Stimulated activated naive B cell treated with anti-CD40 and anti-IgM and Interleukin-4, amounts not matched to agents 10 μg/mL and 1 μg/mL and 100 μg/mL, for 72 hours (primary cell): Measurements from ENCODE around the gene RBFOX2.

Experiments
- ATAC-seq, 2 donors: fragments of 150-1000 bp; cut with Tn5 transposase; replicated peaks; 2 replicates each; pipeline ENCODE4 v1.10.0; 2021; ENCODE audit warnings: moderate library complexity in 1 of 2
- DNase-seq: peaks from one replicate; pipeline ENCODE4 v3.0.0; 2021
- H3K27ac Mint-ChIP-seq: one replicate; pipeline ENCODE4 v1.8.0; 2022; ENCODE audit warnings: mild to moderate bottlenecking, mixed read lengths
- H3K27me3 Mint-ChIP-seq, 2 donors: one replicate each; pipeline ENCODE4 v1.8.0; 2022; ENCODE audit warnings: mixed read lengths in 2 of 2
- H3K36me3 Mint-ChIP-seq, 2 donors: one replicate each; pipeline ENCODE4 v1.8.0; 2022; ENCODE audit warnings: mixed read lengths in 2 of 2, mild to moderate bottlenecking in 1 of 2
- H3K4me1 Mint-ChIP-seq, 2 donors: one replicate each; pipeline ENCODE4 v1.8.0; 2022; ENCODE audit warnings: mixed read lengths in 2 of 2, mild to moderate bottlenecking in 1 of 2
- H3K4me3 Mint-ChIP-seq, 2 donors: one replicate each; pipeline ENCODE4 v1.8.0; 2022; ENCODE audit warnings: mild to moderate bottlenecking in 2 of 2, mixed read lengths in 2 of 2, moderate library complexity in 1 of 2
- H3K9me3 Mint-ChIP-seq, 2 donors: one replicate each; pipeline ENCODE4 v1.8.0; 2022; ENCODE audit warnings: mixed read lengths in 2 of 2, mild to moderate bottlenecking in 1 of 2

RBFOX2 gene

GRCh38 chr22:35733791-35734516, 294.7 kb downstream of the RBFOX2 start:
- Mint-ChIP-seq H3K4me1 (no peaks in the 10 kb centered on the region), H3K36me3 (no peaks in the 10 kb centered on the region), H3K4me3 (no peak overlapping the region), H3K9me3 (no peaks in the 10 kb centered on the region), H3K27ac (no peak overlapping the region), H3K27me3 (peaks cover 51 to 69% of the 10 kb centered on the region in 2 donors)
- DNase-seq: no peak
- no peak for ATAC-seq

- Mint-ChIP-seq H3K27me3 (peaks cover 47 to 66% of the 10 kb centered on the region in 2 donors), H3K9me3 (no peaks in the 10 kb centered on the region), H3K4me3 (no peak overlapping the region), H3K4me1 (no peaks in the 10 kb centered on the region), H3K27ac (no peak overlapping the region), H3K36me3 (no peaks in the 10 kb centered on the region)
- no peak for ATAC-seq
- DNase-seq: no peak
Observed at GRCh38 chr22:35733036-35733435, 295.6 kb downstream of the RBFOX2 start.

GRCh38 chr22:35732116-35732515, 296.5 kb downstream of the RBFOX2 start:
- Mint-ChIP-seq H3K4me3 (no peak overlapping the region), H3K27ac (no peak overlapping the region), H3K4me1 (no peaks in the 10 kb centered on the region), H3K27me3 (peaks cover 44 to 64% of the 10 kb centered on the region in 2 donors), H3K9me3 (no peaks in the 10 kb centered on the region), H3K36me3 (no peaks in the 10 kb centered on the region)
- ATAC-seq (no peak), DNase-seq (no peak)

GRCh38 chr22:35731321-35731720, 297.3 kb downstream of the RBFOX2 start:
- Mint-ChIP-seq H3K27me3 (peaks cover 45 to 66% of the 10 kb centered on the region in 2 donors), H3K9me3 (no peaks in the 10 kb centered on the region), H3K27ac (no peak overlapping the region), H3K4me3 (no peak overlapping the region), H3K4me1 (no peaks in the 10 kb centered on the region), H3K36me3 (no peaks in the 10 kb centered on the region)
- DNase-seq: no peak
- no peak for ATAC-seq

- DNase-seq (no peak), ATAC-seq (no peak)
- H3K36me3 Mint-ChIP-seq: no peaks in the 10 kb centered on the region
- no peak overlapping the region for H3K27ac Mint-ChIP-seq
- no peaks in the 10 kb centered on the region for H3K9me3 Mint-ChIP-seq
- peaks cover 37 to 60% of the 10 kb centered on the region in 2 donors for H3K27me3 Mint-ChIP-seq
- H3K4me3 Mint-ChIP-seq: no peak overlapping the region
- no peaks in the 10 kb centered on the region for H3K4me1 Mint-ChIP-seq
Observed at GRCh38 chr22:35729309-35729698, 299.3 kb downstream of the RBFOX2 start.

- DNase-seq: no peak
- ATAC-seq: no peak
- Mint-ChIP-seq H3K36me3 (no peaks in the 10 kb centered on the region), H3K4me3 (no peak overlapping the region), H3K27ac (no peak overlapping the region), H3K27me3 (peaks cover 37 to 60% of the 10 kb centered on the region in 2 donors), H3K9me3 (no peaks in the 10 kb centered on the region), H3K4me1 (no peaks in the 10 kb centered on the region)
Observed at GRCh38 chr22:35728639-35729308, 299.9 kb downstream of the RBFOX2 start.

- no peak for ATAC-seq
- Mint-ChIP-seq H3K27me3 (peaks cover 37 to 53% of the 10 kb centered on the region in 2 donors), H3K27ac (no peak overlapping the region), H3K4me3 (no peak overlapping the region), H3K9me3 (no peaks in the 10 kb centered on the region), H3K36me3 (no peaks in the 10 kb centered on the region), H3K4me1 (no peaks in the 10 kb centered on the region)
- DNase-seq: no peak
Observed at GRCh38 chr22:35727436-35727835, 301.2 kb downstream of the RBFOX2 start.

- no peaks in the 10 kb centered on the region for H3K4me1 Mint-ChIP-seq
- no peaks in the 10 kb centered on the region for H3K9me3 Mint-ChIP-seq
- H3K4me3 Mint-ChIP-seq: no peak overlapping the region
- H3K27ac Mint-ChIP-seq: no peak overlapping the region
- DNase-seq (no peak), ATAC-seq (no peak)
- no peaks in the 10 kb centered on the region for H3K36me3 Mint-ChIP-seq
- peaks cover 32 to 48% of the 10 kb centered on the region in 2 donors for H3K27me3 Mint-ChIP-seq
Observed at GRCh38 chr22:35726933-35727332, 301.7 kb downstream of the RBFOX2 start.

GRCh38 chr22:35726398-35726797, 302.2 kb downstream of the RBFOX2 start:
- H3K27ac Mint-ChIP-seq: no peak overlapping the region
- no peaks in the 10 kb centered on the region for H3K4me1 Mint-ChIP-seq
- peaks cover 27 to 42% of the 10 kb centered on the region in 2 donors for H3K27me3 Mint-ChIP-seq
- H3K9me3 Mint-ChIP-seq: no peaks in the 10 kb centered on the region
- no peak for DNase-seq
- no peak for ATAC-seq
- no peak overlapping the region for H3K4me3 Mint-ChIP-seq
- no peaks in the 10 kb centered on the region for H3K36me3 Mint-ChIP-seq

- no peak for ATAC-seq
- DNase-seq: no peak
- no peaks in the 10 kb centered on the region for H3K4me1 Mint-ChIP-seq
- no peak overlapping the region for H3K4me3 Mint-ChIP-seq
- no peaks in the 10 kb centered on the region for H3K9me3 Mint-ChIP-seq
- no peak overlapping the region for H3K27ac Mint-ChIP-seq
- no peaks in the 10 kb centered on the region for H3K36me3 Mint-ChIP-seq
- H3K27me3 Mint-ChIP-seq: peaks cover 18 to 34% of the 10 kb centered on the region in 2 donors
Observed at GRCh38 chr22:35725521-35725920, 303.1 kb downstream of the RBFOX2 start.

GRCh38 chr22:35721960-35722359, 306.7 kb downstream of the RBFOX2 start:
- Mint-ChIP-seq H3K27ac (no peak overlapping the region), H3K9me3 (no peaks in the 10 kb centered on the region), H3K4me1 (no peaks in the 10 kb centered on the region), H3K27me3 (peaks cover 13 to 21% of the 10 kb centered on the region in 2 donors), H3K4me3 (no peak overlapping the region), H3K36me3 (no peaks in the 10 kb centered on the region)
- ATAC-seq (no peak), DNase-seq (no peak)

- Mint-ChIP-seq H3K27me3 (peaks cover 17 to 24% of the 10 kb centered on the region in 2 donors), H3K9me3 (no peaks in the 10 kb centered on the region), H3K27ac (no peak overlapping the region), H3K4me3 (no peak overlapping the region), H3K36me3 (no peaks in the 10 kb centered on the region), H3K4me1 (no peaks in the 10 kb centered on the region)
- DNase-seq: no peak
- ATAC-seq: no peak
Observed at GRCh38 chr22:35719212-35719875, 309.3 kb downstream of the RBFOX2 start.

GRCh38 chr22:35717572-35717971, 311.1 kb downstream of the RBFOX2 start, which contains the start of gene APOL5:
Gene APOL5 (plus strand): TSS chr22:35717872. CDS start chr22:35717872, 0 bp downstream.
- DNase-seq (no peak), ATAC-seq (no peak)
- Mint-ChIP-seq H3K36me3 (peaks cover 5 to 11% of the 10 kb centered on the region in 2 donors), H3K4me3 (no peak within 1 kb of the TSS), H3K4me1 (no peaks in the 10 kb centered on the region), H3K27me3 (peaks cover 32 to 40% of the 10 kb centered on the region in 2 donors), H3K9me3 (peaks cover 7 to 12% of the 10 kb centered on the region in 2 donors), H3K27ac (no peak within 1 kb of the TSS)

GRCh38 chr22:35712672-35713071, 316.0 kb downstream of the RBFOX2 start:
- peaks cover 32 to 35% of the 10 kb centered on the region in 2 donors for H3K27me3 Mint-ChIP-seq
- H3K4me1 Mint-ChIP-seq: no peaks in the 10 kb centered on the region
- no peak overlapping the region for H3K27ac Mint-ChIP-seq
- H3K36me3 Mint-ChIP-seq: peaks cover 5 to 11% of the 10 kb centered on the region in 2 donors
- ATAC-seq (no peak), DNase-seq (no peak)
- peaks cover 7 to 12% of the 10 kb centered on the region in 2 donors for H3K9me3 Mint-ChIP-seq
- no peak overlapping the region for H3K4me3 Mint-ChIP-seq
